ENCODE measurements around the gene NOC2L.
"Not testable (repeated sequence)": the region's sequence is repeated elsewhere in the genome, so short reads cannot be mapped to it uniquely, and the experiment has no call there.

NOC2L gene

DNA sequence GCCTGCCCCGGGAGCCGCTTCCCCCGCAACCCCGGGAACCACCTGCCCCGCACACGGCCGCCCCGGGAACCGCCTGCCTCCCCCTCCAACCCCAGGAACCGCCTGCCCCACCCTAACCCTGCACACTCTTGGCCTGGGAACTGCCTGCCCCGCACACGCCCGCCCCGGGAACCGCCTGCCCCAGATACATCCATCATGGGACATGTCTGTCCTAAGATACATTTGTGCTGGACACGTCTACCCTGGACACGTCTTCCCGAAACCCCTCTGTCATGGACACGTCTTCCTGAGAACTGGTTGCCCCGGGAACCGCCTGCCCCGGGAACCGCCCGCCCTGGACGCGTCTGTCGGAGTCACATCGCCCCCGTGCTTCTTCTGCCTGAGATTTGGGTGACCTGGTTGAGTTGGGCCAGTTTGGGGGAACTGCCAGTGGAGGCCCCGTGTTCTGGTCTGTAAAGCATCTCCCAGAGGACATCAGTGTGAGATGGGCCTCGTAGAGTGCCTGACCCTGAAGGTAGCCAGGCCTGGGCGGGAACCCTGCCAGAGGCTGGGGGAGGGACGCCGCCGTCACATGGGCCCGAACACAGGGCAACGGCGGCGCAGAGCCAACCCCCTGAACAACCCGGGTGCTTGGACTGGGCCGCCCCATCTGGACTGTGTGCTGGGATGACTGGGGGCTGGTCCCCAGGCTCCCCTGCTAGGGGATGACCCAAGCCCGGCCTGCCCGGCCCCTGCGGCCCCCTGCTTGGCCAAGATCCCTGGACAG, 19.2 kb upstream of the NOC2L start:
- no peak for DNase-seq (ENCODE audit: low read depth)
- H3K4me3 ChIP-seq (ENCODE audit: low read depth, low read length) = no peak overlapping the region

DNA sequence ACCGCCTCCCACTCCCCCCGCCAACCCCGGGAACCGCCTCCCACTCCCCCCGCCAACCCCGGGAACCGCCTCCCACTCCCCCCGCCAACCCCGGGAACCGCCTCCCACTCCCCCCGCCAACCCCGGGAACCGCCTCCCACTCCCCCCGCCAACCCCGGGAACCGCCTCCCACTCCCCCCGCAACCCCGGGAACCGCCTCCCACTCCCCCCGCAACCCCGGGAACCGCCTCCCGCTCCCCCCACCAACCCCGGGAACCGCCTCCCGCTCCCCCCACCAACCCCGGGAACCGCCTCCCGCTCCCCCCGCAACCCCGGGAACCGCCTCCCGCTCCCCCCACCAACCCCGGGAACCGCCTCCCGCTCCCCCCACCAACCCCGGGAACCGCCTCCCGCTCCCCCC, 17.7 kb upstream of the NOC2L start:
- DNase-seq (ENCODE audit: low read depth); H3K4me3 ChIP-seq (ENCODE audit: low read depth, low read length): not testable (repeated sequence)

DNA sequence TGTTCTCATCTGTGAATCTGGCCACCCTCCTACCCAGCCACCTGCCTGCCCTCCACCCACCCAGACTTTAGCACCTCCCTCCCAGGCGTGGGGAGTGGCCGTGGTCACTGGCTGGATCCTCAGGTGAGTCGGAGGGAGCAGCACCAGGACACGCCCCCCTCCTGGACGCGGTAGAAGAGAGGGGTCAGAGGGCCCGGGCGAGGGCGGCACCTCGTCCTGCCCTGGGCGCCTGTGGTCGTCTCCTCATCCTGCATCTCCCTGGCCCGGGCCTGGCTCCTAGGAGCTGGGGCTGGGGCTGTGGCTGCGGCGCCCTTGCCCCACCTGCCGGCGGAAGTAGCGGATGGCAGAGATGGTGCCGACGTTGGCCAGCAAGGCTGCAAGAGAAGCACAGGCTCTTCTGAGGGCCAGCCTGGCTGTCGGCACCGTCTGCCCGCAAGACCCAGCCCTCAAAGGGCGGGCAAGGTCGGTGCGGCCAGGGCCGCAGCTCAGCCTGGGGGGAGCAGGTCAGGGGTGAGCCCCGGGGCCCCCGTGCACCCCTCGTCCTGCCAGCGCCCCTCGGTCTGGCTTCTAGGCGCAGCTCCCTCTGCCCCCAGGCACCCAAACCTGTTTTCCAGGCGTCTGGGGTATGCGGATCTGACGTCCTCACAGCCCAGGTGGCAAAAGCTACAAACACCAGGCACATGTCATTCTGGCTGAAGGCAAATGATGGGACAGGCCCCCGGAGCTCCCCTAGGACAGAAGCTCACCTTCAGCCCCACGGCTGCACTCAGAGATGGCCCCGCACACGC, 17.0 kb upstream of the NOC2L start:
- peak overlapping the region; percentile 20 for H3K4me3 ChIP-seq (ENCODE audit: low read depth, low read length)
- no peak for DNase-seq (ENCODE audit: low read depth)

DNA sequence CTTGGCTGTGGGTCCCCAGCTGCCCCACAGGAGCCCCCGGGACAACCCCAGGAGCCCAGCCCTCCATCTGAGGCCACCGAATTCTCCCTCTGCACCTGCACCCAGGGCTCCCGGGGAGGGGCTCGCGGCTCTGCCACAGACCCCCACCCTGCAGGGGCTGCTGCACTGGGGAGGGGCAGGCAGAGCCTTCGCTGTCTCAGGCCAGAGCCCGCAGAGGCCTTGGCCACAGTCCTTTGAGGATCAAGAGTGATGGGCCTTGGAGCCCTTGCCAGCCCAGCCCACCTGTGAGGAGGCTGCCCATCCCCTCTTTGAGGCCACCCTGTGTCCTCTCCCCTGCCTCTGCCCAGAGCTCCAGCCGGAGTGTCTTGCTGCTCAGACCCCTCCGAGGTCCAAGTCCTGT, 16.3 kb upstream of the NOC2L start:
- H3K4me3 ChIP-seq (ENCODE audit: low read depth, low read length) = no peak overlapping the region
- DNase-seq (ENCODE audit: low read depth) = no peak

DNA sequence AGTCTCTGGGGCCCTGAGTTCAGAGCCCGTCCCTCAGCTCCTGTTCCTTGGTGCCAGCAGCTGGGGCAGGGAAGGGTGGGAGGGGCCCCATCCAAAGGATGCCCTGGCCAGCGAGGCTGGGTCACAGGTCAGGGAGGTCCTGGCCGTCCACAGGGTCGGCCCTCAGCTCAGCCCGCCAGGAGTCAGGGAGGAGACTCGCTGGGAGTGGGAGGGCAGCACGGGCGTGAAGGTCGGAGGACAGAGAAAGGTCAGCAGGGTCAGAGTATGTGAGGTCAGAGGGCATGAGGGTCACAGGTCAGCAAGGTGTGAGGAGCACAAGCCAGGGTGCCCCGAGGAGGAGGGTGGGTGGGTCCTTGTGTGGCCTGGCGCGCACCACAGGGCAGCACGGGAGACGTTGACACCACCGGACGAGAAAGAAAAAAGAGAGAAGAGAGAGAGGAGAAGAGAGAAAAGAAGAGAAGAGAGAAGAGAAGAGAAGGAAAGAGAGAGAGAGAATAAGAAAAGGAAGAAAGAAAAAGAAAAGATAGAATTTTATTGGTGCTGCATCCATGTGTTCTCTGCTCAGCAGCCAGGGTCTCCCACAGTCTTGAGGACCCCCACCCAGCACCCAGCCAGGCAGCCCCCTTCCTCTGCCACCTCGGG, 15.8 kb upstream of the NOC2L start:
- no peak overlapping the region for H3K4me3 ChIP-seq (ENCODE audit: low read depth, low read length)
- DNase-seq (ENCODE audit: low read depth) = no peak

DNA sequence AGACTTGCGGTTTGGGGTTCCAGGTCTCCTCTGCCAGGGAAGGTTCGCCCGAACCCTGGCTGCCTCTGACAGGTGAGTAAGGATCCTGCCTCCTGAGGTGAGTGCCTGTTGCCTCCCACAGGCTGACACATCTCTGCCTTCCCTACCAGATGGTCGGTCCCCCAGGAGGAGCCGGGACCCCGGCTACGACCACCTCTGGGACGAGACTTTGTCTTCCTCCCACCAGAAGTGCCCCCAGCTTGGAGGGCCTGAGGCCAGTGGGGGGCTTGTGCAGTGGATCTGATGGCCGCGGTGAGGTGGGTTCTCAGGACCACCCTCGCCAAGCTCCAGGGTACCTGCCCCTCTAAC, 15.2 kb upstream of the NOC2L start:
- no peak for DNase-seq (ENCODE audit: low read depth)
- no peak overlapping the region for H3K4me3 ChIP-seq (ENCODE audit: low read depth, low read length)

DNA sequence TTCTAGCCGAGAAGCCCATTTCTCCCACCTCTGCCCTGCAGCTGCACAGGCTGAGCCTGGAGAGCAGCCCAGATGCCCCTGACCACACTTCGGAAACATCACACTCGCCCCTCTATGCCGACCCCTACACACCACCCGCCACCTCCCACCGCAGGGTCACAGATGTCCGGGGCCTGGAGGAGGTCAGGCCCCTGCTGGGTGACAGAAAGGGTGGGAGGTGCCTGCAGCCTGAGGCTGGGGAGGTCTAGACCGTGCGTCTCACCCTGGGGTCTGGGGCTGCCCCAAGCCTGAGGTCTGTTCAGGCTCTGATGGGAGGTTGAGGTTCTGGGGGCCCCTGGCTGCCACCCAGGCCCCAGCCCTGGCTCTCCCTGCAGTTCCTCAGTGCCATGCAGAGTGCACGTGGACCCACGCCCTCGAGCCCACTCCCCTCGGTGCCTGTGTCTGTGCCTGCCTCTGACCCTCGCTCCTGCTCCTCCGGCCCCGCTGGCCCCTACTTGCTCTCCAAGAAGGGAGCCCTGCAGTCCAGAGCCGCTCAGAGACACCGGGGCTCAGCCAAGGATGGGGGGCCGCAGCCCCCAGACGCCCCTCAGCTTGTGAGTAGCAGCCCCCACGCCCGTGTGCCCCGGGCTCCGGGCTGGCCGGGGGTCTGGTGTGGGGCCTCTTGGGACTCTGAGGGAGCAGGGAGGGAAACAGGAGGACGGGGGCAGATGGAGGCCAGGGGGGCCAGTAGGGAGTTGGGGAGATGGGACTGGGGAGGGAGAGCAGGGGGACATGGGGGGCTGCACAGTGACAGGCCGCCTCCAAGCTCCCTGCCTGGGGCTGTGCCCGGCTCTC, 14.6 kb upstream of the NOC2L start:
- DNase-seq (ENCODE audit: low read depth) = no peak
- H3K4me3 ChIP-seq (ENCODE audit: low read depth, low read length) = no peak overlapping the region

DNA sequence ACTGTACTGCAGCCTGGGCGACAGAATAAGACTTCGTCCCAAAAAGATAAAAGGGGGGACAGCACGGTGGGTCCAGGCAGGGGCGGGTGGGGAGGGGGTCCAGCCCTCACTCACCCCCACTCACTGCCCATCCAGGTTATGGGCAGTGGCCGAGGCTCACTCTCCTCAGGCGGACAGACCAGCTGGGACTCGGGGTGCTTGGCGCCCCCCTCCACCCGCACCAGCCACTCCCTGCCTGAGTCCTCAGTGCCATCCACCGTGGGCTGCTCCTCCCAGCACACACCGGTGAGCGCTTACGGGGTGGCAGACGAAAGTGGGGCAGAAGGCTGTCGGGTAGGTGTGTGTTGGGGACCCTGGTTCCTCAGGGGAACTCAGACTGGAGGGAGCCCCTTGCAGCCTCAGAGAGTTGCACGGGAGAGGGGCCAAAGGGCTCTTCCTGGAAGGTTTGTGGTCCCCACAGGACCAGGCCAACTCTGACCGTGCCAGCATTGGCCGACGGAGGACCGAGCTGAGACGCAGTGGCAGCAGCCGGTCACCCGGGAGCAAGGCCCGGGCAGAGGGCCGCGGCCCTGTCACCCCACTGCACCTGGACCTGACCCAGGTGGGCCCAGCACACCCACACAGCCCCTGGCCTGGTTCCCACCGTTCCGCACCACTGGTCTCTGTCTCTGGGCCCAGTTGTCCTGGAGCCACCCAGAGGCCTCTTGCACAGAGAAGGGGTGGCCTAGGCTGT, 13.8 kb upstream of the NOC2L start:
- H3K4me3 ChIP-seq (ENCODE audit: low read depth, low read length) = no peak overlapping the region
- no peak for DNase-seq (ENCODE audit: low read depth)

DNA sequence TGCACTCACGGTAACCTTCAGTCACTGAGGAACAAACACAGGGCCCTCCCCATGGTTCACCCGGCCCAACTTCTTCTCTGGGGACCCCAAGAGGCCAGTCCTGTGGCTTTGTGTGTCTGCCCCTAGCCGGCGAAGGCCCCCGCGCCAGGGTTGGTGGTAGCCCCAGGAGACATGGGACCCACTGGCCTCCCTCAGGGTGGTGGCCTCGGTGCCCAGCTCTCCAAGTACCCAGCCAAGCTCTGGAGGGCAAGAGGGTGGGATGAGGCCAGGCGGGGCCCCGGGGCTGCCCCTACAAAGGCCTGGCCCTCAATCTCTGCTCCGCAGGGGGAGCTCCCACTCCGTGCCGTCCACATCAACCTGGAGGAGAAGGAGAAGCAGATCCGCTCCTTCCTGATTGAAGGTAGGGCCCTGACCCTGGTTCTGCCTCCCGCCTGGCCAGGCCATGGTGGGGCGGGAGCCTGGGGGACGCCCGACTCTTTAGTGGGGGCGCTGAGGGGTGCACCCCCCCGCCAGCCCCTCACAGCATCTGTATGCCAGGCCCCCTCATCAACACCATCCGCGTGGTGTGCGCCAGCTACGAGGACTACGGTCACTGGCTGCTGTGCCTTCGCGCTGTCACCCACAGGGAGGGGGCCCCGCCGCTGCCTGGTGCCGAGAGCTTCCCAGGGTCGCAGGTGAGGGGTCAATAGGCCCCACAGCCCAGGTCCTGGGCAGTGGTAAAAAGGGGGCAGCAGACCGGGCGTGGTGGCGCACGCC, 12.9 kb upstream of the NOC2L start:
- no peak for DNase-seq (ENCODE audit: low read depth)
- H3K4me3 ChIP-seq (ENCODE audit: low read depth, low read length) = no peak overlapping the region

DNA sequence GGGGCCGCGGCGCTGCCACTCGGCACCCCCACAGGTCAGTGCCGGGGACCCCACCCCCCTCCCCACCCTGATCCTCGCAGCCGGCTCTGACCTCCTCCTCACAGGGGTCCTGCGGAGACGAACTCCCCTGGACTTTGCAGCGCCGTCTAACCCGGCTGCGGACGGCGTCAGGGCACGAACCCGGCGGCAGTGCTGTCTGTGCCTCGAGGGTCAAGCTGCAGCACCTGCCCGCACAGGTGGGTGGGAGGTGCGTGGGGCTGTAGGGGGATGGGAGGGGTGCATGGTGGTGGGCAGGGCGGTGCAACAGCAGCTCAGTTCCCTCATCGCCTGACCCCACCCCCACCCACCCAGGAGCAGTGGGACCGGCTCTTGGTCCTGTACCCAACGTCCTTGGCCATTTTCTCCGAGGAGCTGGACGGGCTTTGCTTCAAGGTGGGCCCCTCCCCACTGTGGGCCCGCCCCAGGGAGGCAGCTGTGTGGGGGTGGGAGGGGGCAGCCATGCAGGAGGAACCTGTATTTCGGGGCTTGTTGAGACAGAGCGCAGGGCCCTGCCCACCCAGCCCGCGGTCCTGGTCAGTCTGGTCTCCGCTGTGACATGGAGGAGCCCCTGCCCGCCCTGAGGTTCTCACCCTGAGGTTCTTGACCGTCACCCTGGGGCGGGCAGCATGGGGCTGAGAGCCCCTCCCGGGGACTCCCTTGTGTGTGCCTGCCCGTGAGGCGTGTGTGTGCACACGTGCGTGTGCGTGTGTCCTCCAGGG, 12.1 kb upstream of the NOC2L start:
- no peak overlapping the region for H3K4me3 ChIP-seq (ENCODE audit: low read depth, low read length)
- no peak for DNase-seq (ENCODE audit: low read depth)

DNA sequence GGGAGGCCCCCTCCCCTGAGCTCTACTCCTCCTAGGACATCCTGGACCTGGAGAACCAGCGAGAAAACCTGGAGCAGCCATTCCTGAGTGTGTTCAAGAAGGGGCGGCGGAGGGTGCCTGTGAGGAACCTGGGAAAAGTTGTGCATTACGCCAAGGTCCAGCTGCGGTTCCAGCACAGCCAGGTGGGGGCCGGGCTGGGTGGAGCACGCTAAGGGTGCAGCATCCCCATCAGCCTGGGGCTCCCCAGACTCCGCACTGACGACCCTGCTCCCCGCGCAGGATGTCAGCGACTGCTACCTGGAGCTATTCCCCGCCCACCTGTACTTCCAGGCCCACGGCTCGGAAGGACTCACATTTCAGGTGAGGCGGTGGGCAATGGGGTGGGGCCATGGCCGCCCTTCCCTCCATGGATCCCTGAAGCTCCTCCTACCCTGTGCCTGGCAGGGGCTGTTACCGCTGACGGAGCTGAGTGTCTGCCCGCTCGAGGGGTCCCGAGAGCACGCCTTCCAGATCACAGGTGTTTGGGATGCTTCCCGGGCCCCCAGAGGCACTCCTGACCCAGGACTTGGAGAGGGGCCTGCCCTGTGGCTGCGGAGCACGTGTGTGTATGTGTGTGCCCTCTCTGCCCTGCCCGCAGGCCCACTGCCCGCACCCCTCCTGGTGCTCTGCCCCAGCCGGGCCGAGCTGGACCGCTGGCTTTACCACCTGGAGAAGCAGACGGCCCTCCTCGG, 11.4 kb upstream of the NOC2L start:
- no peak overlapping the region for H3K4me3 ChIP-seq (ENCODE audit: low read depth, low read length)
- no peak for DNase-seq (ENCODE audit: low read depth)

DNA sequence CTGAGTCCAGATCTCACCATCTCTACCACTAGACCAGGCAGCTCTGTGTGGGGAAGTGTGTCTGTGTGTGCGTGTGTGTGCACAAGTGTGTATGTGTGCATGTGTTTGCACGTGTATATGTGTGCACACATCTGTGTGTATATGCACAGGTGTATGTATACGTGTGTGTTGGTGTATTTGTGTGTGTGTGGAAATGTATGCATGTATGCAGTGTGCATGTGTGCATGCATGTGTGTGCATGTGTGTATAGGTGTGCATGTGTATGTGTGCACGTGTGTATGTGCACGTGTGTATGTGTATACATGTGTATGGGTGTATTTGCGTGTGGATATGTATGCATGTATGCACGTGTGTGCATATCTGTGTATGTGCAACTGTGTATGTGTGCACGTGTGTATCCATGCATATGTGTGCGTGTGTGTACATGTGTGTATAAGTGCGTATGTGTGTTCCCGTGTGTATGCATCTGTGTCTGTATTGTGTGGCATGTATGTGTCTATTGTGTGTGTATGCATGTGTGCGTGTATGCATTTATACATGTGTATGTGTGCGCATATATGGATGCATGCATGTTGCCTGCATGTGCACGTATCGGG, 10.3 kb upstream of the NOC2L start:
- no peak for DNase-seq (ENCODE audit: low read depth)
- no peak overlapping the region for H3K4me3 ChIP-seq (ENCODE audit: low read depth, low read length)

DNA sequence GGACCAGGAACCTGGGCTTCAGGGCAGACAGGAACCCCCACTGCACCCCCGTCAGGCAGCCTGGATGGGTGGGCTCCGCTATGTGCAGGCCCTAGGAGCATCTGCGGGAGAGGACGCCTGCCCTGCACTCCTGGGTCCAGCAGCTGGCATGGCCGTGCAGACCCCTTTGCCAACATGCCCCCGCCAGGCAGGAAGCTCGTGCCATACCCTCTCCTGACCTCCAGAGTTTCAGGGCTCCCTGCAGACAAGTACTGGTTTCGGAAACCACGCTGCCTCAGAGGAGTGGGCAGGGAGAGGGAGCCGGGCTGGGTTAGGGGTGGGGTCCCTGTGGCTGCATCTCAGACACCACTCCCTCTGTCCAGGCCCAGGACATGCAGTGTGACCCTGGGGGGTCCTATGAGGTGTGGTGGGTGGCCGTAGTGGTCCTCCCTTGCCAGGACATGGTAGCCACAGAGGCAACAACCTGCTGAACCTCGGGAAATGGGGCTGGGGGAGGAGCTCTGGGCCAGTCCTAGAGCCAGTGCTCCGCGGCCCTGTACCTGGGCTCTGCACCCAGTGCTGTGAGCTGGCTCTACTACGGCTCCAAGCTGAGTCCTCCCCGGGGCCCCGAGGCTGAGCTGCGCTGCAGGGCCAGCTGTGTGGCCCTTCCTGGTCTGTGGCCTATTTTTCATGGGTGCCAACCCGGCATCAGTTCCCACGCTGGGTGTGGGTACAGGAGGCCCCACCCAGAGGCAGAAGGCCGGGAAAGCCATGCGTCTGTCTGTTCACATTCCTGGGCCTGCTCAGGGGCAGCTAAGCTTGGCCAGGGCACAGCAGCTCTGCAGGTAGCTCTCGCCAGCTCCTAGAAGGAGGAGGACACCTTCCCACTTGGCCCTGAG, 8.6 kb upstream of the NOC2L start:
- no peak overlapping the region for H3K4me3 ChIP-seq (ENCODE audit: low read depth, low read length)
- no peak for DNase-seq (ENCODE audit: low read depth)

DNA sequence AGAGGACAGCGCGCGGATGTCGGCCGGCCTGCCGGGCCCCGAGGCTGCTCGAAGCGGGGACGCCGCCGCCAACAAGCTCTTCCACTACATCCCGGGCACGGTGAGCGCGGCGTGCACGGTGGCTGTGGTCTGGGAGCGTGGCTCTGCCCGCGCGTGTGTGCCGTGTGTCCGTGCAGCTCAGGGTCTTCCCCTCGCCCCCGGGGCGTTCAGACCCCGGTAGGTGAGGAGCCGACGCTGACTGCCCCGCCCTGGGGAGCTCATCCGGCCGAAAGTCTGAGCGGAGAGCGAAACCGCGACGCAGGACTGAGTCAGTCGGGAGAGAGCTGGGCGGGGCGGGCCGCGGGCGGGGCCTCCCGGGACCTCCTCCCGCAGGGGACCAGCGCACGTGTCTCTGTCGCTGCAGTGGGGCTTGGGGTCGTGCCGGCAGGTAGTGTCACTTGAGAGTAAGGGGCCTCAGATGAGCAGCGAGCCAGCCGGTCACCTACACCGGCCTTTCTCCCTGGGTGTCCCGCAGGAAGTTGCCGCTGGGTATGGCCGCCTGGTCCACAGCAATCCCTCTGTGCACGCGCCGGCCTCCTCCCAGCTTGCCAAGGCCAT, 7.7 kb upstream of the NOC2L start:
- H3K4me3 ChIP-seq (ENCODE audit: low read depth, low read length) = peak overlapping the region; percentile 63
- no peak for DNase-seq (ENCODE audit: low read depth)

DNA sequence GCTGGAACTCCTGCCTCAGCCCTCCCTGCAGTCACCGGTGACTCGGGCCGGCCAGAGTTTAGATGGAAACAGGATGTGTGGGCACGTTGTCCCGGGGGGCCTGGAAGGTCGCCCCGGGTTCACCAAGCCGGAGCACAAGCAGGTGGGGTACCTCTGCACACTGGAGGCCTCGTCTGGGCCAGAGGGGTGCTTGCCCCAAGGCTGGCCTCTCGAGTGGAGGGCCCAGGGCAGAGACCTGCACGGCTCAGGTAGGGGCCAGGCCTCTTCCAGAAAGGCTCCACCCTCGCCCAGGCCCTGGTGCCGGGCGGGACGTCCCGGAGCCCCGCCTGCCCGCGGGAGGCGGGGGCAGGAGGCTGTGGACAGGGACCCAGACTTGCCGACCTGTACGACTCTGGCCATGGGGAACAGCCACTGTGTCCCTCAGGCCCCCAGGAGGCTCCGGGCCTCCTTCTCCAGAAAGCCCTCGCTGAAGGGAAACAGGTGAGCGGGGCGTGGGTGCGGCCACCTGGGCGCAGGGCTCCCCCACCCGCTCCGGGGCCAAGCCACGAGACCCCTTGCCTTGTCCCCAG, 7.2 kb upstream of the NOC2L start, which contains the start of gene PLEKHN1:
Gene PLEKHN1 (plus strand): TSS at position 348 of the 569 bp plus-strand sequence. CDS start 50 bp downstream, at position 398.
- peak within 1 kb of the TSS; percentile 63 for H3K4me3 ChIP-seq (ENCODE audit: low read depth, low read length)
- DNase-seq (ENCODE audit: low read depth) = no peak

Measured in skeletal muscle cell (primary cell).